GM21367 (cell line): ENCODE measurements around the gene ZNF408.
"Not testable (repeated sequence)": the region's sequence is repeated elsewhere in the genome, so short reads cannot be mapped to it uniquely, and the experiment has no call there.

ENCODE experiments used
- ATAC-seq: cut with Tn5 transposase; IDR thresholded peaks from one replicate; pipeline ENCODE4 v1.9.1; 2021; ENCODE audit not compliant: unreplicated experiment

ZNF408 gene

DNA sequence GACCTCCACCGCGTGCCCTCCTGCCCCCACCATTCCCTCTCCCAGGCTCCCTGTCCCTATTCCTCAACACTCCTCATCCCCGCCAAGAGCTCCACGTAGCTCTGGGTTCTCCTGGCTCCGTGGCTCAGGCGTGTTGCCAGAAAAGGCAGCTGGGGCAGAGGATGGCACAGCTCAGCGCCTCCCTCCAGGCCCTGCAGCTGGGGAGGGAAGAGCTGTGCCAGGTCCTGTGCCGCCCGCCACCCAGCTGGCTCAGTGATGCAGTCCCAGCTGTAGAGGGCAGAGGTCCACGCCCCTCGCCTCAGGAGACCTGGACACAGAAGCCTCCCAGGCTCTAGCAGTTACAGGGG lies 4.6 kb upstream of the ZNF408 start:
- ATAC-seq = no peak

DNA sequence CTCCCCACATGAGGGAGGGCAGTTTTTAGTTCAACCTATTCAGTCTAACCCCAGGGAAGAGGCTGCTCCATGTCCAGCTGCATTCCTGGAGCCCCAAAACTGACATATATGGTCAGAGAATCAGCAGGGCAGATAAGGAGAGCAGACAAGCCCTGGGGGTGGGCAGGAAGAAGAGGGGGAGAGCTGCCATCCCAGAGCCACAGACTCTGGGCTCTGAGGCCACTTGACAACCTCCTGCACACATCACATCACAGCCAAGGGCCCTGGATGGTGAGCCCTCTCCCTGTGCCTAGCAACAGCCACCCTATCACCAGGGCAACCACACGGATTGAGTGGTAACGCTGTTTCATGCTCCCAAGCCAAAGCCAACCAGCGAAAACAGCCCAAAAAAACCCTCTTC lies 3.5 kb upstream of the ZNF408 start:
- ATAC-seq = no peak

DNA sequence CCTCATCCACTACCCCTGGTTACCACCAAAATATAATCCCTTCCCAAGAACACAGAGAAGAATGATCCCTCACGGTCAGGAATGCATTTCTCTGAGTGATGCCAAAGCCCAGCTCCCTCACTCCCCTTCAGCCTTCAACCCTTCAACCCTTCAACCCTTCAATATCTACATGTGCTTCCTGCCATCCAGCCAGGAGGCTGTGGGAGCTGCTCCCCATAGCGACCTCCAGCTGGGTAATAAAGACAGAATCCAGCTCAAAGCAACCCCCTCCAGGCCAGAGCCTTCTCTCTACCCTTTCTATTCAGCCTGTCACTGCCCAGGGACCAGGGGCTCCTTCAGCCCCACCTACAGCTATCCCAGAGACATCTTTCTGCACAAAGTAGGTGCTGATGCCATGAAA lies 3.1 kb upstream of the ZNF408 start:
- no peak for ATAC-seq

DNA sequence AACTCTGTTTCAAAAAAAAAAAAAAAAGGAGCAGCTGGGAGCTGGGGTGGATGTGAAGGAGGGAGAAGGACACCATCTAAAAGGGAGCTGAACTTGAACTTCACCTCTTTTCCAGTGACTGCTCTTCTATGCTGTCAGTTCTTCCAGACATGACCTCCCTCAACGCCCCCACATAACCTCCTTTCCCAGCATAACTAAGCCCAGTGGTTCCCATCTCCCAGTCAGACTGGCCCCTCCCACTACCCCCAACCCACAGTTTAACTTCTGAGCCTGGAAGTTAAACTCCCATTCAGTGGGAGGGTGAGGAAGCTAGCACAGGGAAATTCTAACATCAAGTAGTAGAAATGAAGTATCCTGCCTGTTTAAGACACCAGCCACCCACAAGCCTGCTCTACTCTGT lies 2.2 kb upstream of the ZNF408 start:
- no peak for ATAC-seq

DNA sequence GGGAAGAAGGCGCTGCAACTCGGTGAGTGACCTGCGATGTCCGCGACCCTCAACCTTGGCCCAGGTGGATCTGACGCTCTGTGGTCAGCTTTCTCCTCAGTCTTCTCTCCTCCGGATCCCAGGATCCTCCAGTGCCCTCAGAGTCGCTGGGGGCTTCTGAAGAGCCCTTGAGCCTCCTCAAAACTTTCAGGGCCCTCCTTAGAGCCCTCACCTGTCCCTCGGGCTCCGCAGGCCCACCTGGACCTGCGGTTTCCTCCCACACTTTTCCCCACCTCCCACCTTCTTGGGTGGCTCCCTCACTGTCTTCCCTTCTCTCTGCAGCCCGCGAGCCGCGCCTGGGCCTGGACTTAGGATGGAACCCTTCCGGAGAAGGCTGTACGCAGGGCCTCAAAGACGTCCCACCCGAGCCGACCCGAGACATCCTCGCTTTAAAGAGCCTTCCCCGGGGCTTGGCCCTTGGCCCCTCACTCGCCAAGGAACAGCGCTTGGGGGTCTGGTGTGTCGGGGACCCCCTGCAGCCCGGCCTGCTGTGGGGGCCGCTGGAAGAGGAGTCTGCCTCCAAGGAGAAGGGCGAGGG lies 335 bp downstream of the ZNF408 start:
- peak; percentile 3 for ATAC-seq

- no peak for ATAC-seq
Measured at GRCh38 chr11:46705070-46705688, 4.3 kb downstream of the ZNF408 start.

GRCh38 chr11:46706886-46707285 lies 6.1 kb downstream of the ZNF408 start:
- no peak for ATAC-seq

- ATAC-seq = not testable (repeated sequence)
Measured at GRCh38 chr11:46709351-46709750, 8.5 kb downstream of the ZNF408 start.

DNA sequence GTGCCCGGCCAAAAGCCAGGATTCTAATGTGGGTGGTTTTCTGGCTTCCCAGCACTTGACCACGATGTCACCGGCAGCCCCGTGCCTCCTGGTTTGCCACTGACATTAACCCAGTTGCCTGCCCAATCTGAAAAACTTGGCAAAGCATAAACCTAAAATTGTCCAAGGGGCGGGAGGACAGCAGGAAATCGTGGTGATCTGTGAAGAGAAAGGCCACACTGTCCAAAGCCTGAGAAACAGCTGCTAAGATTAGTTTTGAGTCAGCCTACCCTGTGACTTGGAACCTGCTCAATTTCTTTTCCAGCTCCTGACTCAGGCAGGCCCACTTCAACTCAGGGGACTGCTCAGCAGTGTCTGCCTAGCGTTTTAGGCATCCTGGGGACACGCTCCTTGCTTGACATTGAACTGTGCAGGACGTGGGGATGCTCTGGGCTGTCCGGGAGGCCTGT lies 10.0 kb downstream of the ZNF408 start:
- no peak for ATAC-seq

GRCh38 chr11:46711303-46711702 lies 10.5 kb downstream of the ZNF408 start:
- no peak for ATAC-seq

DNA sequence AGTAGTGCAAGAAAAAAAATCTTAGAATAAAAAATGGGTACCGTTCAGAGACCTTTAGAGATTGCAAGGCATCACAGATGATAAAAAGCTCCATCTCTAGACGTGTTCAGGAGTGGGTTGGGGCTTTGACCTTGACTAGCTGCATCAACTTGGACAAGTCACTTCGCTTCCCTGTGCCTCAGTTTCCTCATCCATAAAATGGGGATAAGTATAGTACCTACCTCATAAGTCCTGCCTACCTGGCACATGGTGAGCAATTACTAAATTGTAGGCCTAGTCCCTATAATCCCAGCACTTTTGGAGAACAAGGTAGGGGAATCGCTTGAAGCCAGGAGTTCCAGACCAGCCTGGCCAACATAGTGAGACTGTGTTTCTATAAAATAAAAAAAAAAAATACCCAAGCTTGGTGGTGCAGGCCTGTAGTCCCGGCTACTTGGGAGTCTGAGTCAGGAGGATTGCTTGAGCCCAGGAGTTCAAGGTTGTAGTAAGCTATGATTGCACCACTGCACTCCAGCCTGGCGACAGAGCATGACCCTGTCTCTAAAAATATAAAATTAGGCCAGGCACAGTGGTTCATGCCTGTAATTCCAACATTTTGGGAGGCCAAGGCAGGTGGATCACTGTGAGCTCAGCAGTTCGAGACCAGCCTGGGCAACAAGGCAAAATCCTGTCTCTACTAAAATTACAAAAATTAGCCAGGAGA lies 12.2 kb downstream of the ZNF408 start:
- ATAC-seq = no peak

DNA sequence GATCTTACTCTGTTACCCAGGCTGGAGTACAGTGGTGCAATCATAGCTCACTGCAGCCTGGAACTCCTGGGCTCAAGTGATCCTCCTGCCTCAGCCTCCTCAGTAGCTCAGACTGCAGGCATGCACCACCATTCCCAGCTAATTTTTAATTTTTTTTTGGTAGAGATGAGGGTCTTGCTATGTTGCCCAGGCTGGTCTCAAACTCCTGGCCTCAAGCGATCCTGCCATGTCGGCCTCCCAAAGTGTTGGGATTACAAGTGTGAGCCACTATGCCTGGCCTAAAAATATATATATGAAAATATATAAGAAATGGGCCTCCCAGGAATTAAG lies 17.0 kb downstream of the ZNF408 start:
- not testable (repeated sequence) for ATAC-seq

- no peak for ATAC-seq
Measured at GRCh38 chr11:46718155-46719019, 17.6 kb downstream of the ZNF408 start.

DNA sequence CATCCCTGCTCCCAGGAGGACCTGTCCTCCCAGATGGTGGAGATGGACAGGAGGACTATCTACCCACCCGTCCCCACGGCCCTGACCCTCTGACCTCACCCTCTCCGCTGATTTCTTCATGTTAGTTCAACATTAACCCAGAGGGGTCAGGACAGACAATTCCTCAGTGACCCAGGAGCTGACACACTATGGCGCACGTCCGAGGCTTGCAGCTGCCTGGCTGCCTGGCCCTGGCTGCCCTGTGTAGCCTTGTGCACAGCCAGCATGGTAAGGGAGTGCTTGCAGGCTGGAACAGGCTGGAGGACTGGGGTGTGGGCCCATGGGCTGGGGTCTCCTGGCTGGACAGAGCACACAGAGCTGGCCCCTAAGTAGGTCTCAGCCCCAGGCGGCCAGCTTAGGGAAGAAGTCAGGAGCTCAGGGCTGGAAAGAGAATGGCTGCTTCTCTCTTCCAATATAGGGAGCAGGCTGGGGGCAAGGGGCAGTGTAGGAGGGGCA lies 18.3 kb downstream of the ZNF408 start, which contains the start of gene F2:
Gene F2, plus strand, starts transcription at position 166 of the 495 bp plus-strand sequence. Its CDS starts 23 bp downstream, at position 189.
- ATAC-seq = no peak

DNA sequence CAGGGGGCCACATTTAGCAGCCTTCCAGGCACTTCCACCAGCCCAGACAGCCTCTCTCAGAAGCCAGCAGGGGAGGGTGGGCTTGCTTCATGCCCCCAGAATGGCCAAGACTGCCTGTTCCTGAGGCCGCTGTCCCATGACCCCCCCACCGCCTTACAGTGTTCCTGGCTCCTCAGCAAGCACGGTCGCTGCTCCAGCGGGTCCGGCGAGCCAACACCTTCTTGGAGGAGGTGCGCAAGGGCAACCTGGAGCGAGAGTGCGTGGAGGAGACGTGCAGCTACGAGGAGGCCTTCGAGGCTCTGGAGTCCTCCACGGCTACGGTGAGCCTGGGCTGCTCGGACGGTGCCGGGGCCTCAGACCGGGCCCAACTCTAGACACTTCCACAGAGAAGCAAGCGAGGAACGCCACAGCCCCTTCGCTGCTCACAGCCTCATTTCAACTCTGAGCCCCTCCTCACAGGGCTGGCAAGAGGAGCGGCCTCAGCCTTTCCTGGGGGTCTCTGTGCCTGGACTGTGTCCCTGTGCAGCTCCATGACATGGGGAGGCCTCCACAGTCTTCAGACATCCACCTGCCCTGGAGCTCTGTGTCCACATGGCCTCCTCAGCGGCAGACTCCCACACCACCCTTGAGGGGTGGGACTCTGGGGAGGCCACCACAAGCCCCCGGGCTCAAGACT lies 18.9 kb downstream of the ZNF408 start:
- ATAC-seq = no peak

DNA sequence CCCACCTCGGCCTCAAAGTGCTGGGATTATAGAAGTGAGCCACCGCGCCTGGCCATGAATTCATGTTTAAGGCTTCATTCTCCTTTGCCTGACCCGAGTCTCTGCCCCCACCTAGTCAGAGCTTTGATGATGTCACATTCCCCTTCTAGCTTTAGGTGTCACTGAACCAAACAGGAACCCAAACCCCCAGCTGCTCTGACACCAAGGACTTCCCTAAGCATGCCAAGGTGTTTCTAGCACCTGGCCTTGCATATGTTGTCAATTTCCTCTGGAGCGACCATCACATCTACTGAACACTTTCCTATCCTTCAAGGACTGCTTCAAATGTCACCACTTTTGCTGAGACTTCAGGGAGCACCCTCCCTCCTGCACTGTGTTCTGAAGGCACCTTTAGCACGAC lies 20.5 kb downstream of the ZNF408 start:
- ATAC-seq = no peak

GRCh38 chr11:46722566-46723358 lies 21.9 kb downstream of the ZNF408 start:
- ATAC-seq = no peak

DNA sequence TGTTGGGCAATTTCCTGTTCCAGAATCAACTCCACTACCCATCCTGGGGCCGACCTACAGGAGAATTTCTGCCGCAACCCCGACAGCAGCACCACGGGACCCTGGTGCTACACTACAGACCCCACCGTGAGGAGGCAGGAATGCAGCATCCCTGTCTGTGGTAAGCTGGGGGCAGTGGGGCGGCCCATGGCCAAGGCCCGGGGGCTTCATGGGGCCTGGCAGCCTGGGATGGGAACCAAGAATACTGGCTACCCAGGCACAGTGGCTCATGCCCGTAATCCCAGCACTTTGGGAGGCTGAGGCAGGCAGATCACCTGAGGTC lies 22.5 kb downstream of the ZNF408 start:
- no peak for ATAC-seq

GRCh38 chr11:46724088-46724487 lies 23.3 kb downstream of the ZNF408 start:
- ATAC-seq = no peak
